GM23338 (cell line): ENCODE results near the gene TMEM30A. TPM values are rescaled to one million over a fixed set of nuclear protein-coding genes. Genes with fewer than 3 reads are reported as not detected.
A peak's percentile ranks its signal among the peaks of the same experiment; 100 is the strongest.

ENCODE experiments used
- ATAC-seq: fragments of 200-7000 bp; cut with Tn5 transposase; 3 replicates; pipeline ENCODE4 v1.9.1; 2020
- DNase-seq: peaks from one replicate; pipeline ENCODE4 v3.0.0-alpha.2; 2015; ENCODE audit warnings: low spot score
- H2AFZ ChIP-seq: fragments of 200-600 bp; sonication (generic); 2 replicates; pipeline ENCODE4 v1.8.0; 2016; ENCODE audit warnings: antibody characterized with exemption, mild to moderate bottlenecking, moderate library complexity
- H3F3A ChIP-seq: fragments of 200-600 bp; sonication (generic); replicated peaks from 2 replicates; pipeline ENCODE4 v1.8.0; 2017; ENCODE audit warnings: antibody characterized with exemption, mixed run types, low read depth
- H3K27ac ChIP-seq: fragments of 200-600 bp; sonication (generic); 2 replicates; pipeline ENCODE4 v1.6.1; 2016; ENCODE audit warnings: low read depth
- H3K27me3 ChIP-seq: fragments of 200-600 bp; sonication (generic); 2 replicates; pipeline ENCODE4 v1.8.0; 2016; ENCODE audit warnings: mild to moderate bottlenecking, mixed run types, moderate library complexity; ENCODE audit not compliant: insufficient read depth
- H3K36me3 ChIP-seq: fragments of 200-600 bp; sonication (generic); 2 replicates; pipeline ENCODE4 v1.8.0; 2016; ENCODE audit warnings: mild to moderate bottlenecking; ENCODE audit not compliant: insufficient read depth
- H3K4me1 ChIP-seq: fragments of 200-600 bp; sonication (generic); 2 replicates; pipeline ENCODE4 v1.8.0; 2016; ENCODE audit warnings: mild to moderate bottlenecking, moderate library complexity; ENCODE audit not compliant: insufficient read depth
- H3K4me2 ChIP-seq: fragments of 200-600 bp; sonication (generic); 2 replicates; pipeline ENCODE4 v1.7.1; 2017; ENCODE audit warnings: mixed run types
- H3K4me3 ChIP-seq: fragments of 200-600 bp; sonication (generic); 2 replicates; pipeline ENCODE4 v1.6.1; 2016; ENCODE audit warnings: mixed run types
- H3K79me2 ChIP-seq: fragments of 200-600 bp; sonication (generic); replicated peaks from 2 replicates; pipeline ENCODE4 v1.8.0; 2017; ENCODE audit warnings: mild to moderate bottlenecking; ENCODE audit not compliant: insufficient read depth
- H3K9me2 ChIP-seq: fragments of 200-600 bp; sonication (generic); 2 replicates; pipeline ENCODE4 v1.8.0; 2017; ENCODE audit not compliant: insufficient read depth
- H4K20me1 ChIP-seq: fragments of 200-600 bp; sonication (generic); replicated peaks from 2 replicates; pipeline ENCODE4 v1.8.0; 2017; ENCODE audit warnings: mild to moderate bottlenecking; ENCODE audit not compliant: insufficient read depth
- H3K27ac Mint-ChIP-seq: 2 replicates; pipeline ENCODE4 v1.8.0; 2020; ENCODE audit warnings: inconsistent platforms, mild to moderate bottlenecking, moderate library complexity, mixed read lengths
- H3K27me3 Mint-ChIP-seq: 3 replicates; pipeline ENCODE4 v1.8.0; 2022; ENCODE audit warnings: low read depth, mild to moderate bottlenecking, moderate library complexity, mixed read lengths, inconsistent platforms; ENCODE audit not compliant: insufficient read depth, poor library complexity
- H3K36me3 Mint-ChIP-seq: 3 replicates; pipeline ENCODE4 v1.8.0; 2021; ENCODE audit warnings: low read depth, mild to moderate bottlenecking, inconsistent platforms, moderate library complexity, mixed read lengths
- H3K4me1 Mint-ChIP-seq: 3 replicates; pipeline ENCODE4 v1.8.0; 2020; ENCODE audit warnings: mild to moderate bottlenecking, inconsistent platforms, mixed read lengths
- H3K4me3 Mint-ChIP-seq: 3 replicates; pipeline ENCODE4 v1.8.0; 2021; ENCODE audit warnings: moderate library complexity, mild to moderate bottlenecking, inconsistent platforms, mixed read lengths
- H3K9me3 Mint-ChIP-seq: 3 replicates; pipeline ENCODE4 v1.8.0; 2020; ENCODE audit warnings: moderate library complexity, mild to moderate bottlenecking, inconsistent platforms, mixed read lengths
- CREB1 ChIP-seq: fragments of 250-450 bp; sonication (Bioruptor Pico); IDR thresholded peaks from 2 replicates; pipeline ENCODE4 v1.5.0; 2020; ENCODE audit warnings: low read depth, mild to moderate bottlenecking, moderate library complexity
- CTCF ChIP-seq, 2 experiments: fragments of 200-600 bp in 1 of 2; sonication (generic) in 1 of 2; conservative IDR thresholded peaks; 2 replicates each; pipeline versions ENCODE4 v1.5.1 to v1.6.1; 2016 to 2017; ENCODE audit warnings: antibody characterized with exemption in 2 of 2, low read depth in 2 of 2, mild to moderate bottlenecking in 2 of 2, moderate library complexity in 1 of 2
- EZH2 ChIP-seq: fragments of 200-600 bp; sonication (generic); IDR thresholded peaks from one replicate; pipeline ENCODE4 v1.8.0; 2017; ENCODE audit warnings: antibody characterized with exemption, mild to moderate bottlenecking, low read depth; ENCODE audit not compliant: unreplicated experiment
- EZH2phosphoT487 ChIP-seq: fragments of 200-600 bp; sonication (generic); IDR thresholded peaks from one replicate; pipeline ENCODE4 v1.8.1; 2018; ENCODE audit warnings: antibody characterized with exemption; ENCODE audit not compliant: unreplicated experiment
- JUNB ChIP-seq: IDR thresholded peaks from one replicate; pipeline ENCODE4 v1.6.1; 2016; ENCODE audit warnings: antibody characterized with exemption; ENCODE audit not compliant: unreplicated experiment
- NANOG ChIP-seq: IDR thresholded peaks from 2 replicates; pipeline ENCODE4 v1.6.1; 2016; ENCODE audit warnings: antibody characterized with exemption, borderline replicate concordance
- POLR2AphosphoS5 ChIP-seq: IDR thresholded peaks from 2 replicates; pipeline ENCODE4 v1.6.1; 2016; ENCODE audit warnings: antibody characterized with exemption, low read depth
- REST ChIP-seq: IDR thresholded peaks from one replicate; pipeline ENCODE4 v1.6.1; 2018; ENCODE audit warnings: antibody characterized with exemption; ENCODE audit not compliant: unreplicated experiment
- STAT1 ChIP-seq: IDR thresholded peaks from one replicate; pipeline ENCODE4 v1.6.1; 2016; ENCODE audit warnings: antibody characterized with exemption; ENCODE audit not compliant: unreplicated experiment
- ZNF114 ChIP-seq: fragments of 250-450 bp; sonication (Bioruptor Pico); IDR thresholded peaks from 2 replicates; pipeline ENCODE4 v1.5.0; 2020; ENCODE audit warnings: mild to moderate bottlenecking, moderate library complexity
- ZNF331 ChIP-seq: fragments of 250-450 bp; sonication (Bioruptor Pico); IDR thresholded peaks from 2 replicates; pipeline ENCODE4 v1.5.0; 2020; ENCODE audit warnings: low read depth, mild to moderate bottlenecking, moderate library complexity
- polyA plus RNA-seq: library from polyadenylated mRNA; unstranded; fragments of >200 nt; fragmentation: Nextera tagmentation; extraction: Ambion mirVana; gene quantifications from 2 replicates; pipeline ENCODE4 v1.2.1, GENCODE V29; 2016
- total RNA-seq: library from RNA; depleted of rRNA; stranded (reverse); fragments of >200 nt; shearing (Covaris generic); gene quantifications from 2 replicates; pipeline ENCODE4 v1.2.3, GENCODE V29; 2014
- TF ChIP-seq, protein P1 (sequence below): IDR thresholded peaks from 2 replicates; pipeline ENCODE4 v1.6.1; 2016; ENCODE audit warnings: antibody characterized with exemption
- TF ChIP-seq, protein P2 (sequence below): fragments of 250-450 bp; sonication (Bioruptor Pico); IDR thresholded peaks from 2 replicates; pipeline ENCODE4 v1.5.0; 2020; ENCODE audit warnings: mild to moderate bottlenecking, moderate library complexity

TMEM30A gene
- total and polyA plus RNA-seq, 2 experiments from 2014 or later = 61.7 to 99.9 TPM

DNA sequence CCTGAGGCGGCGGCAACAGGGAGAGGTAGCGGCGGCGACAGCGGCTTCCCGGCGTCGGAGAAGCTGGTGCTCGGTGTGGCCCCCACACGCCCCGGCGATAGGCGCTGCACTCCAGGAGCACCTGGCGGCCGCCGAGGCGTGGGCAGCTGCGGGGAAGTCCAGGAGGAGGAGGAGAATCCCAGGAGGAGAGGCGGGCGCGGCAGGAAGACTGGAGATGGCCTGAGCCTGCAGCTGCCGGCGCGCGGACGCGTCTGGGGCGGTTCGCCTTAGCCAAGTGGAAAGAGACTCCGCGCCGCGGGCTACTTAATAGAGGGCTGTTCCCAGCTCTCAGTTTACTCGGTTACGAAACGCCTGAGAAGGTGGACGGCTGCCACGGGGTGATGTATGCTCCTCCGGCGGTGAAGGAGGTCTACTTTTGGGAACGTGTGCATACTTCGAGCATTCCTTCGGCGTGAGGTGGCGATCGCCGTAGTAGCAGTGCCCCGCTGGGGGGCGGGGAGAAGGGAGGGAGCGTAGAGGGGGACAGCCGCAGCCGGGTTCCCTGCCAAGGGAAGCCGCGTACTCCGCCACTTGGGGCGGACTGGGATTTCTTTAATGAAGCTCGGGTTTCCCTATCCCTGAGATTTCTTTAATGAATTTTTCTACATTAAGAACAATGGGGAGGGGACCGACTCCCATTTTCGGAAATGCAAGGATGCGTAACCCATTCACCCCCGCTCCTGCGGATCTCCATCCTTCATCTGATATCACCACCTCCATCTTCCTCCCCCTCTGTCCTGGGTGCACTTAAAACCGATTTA is 78.6 kb downstream of the TMEM30A start, which contains the start of gene COL12A1:
COL12A1 (minus strand) TSS at position 278 of the 800 bp plus-strand sequence. CDS start 3,261 bp downstream, outside the sequence.
- Histone ChIP-seq H3K4me2 (peak within 1 kb of the TSS; percentile 98), H4K20me1 (no peaks in the 10 kb centered on the region), H3K36me3 (no peaks in the 10 kb centered on the region), H3K27me3 (peaks cover 87% of the 10 kb centered on the region), H3K4me3 (peak within 1 kb of the TSS; percentile 80), H3K27ac (no peak within 1 kb of the TSS), H3K79me2 (no peaks in the 10 kb centered on the region), H3K9me2 (no peaks in the 10 kb centered on the region), H3F3A (no peaks in the 10 kb centered on the region), H3K4me1 (peaks cover 34% of the 10 kb centered on the region), H2AFZ (peak within 1 kb of the TSS; percentile 99)
- H3K36me3 Mint-ChIP-seq = no peaks in the 10 kb centered on the region
- ATAC-seq (peak; percentile 23), DNase-seq (peak; percentile 90)
- peaks cover 44% of the 10 kb centered on the region; the same call in 2 of the 3 replicates for H3K4me1 Mint-ChIP-seq
- no peaks in the 10 kb centered on the region; the same call in 2 of the 3 replicates for H3K9me3 Mint-ChIP-seq
- peaks cover 81% of the 10 kb centered on the region for H3K27me3 Mint-ChIP-seq
- TF ChIP-seq REST = no peak
- TF ChIP-seq CTCF (conservative IDR thresholded peaks at IDR 0.05; ENCODE audit: low read depth in 2 of 2) = peak in 1 of 2 experiments; percentile 3; a peak in 1 of 4 replicates
- no peak for TF ChIP-seq STAT1
- no peak for TF ChIP-seq ZNF331 (CRISPR knock-in tag)
- TF ChIP-seq CREB1 (CRISPR knock-in tag) = 0 out of 2 replicates have a peak, but pooled peaks have one; percentile 35
- 0 out of 2 replicates have a peak, but pooled peaks have one; percentile 33 for TF ChIP-seq POLR2AphosphoS5
- no peak for TF ChIP-seq NANOG
- TF ChIP-seq, protein P1, sequence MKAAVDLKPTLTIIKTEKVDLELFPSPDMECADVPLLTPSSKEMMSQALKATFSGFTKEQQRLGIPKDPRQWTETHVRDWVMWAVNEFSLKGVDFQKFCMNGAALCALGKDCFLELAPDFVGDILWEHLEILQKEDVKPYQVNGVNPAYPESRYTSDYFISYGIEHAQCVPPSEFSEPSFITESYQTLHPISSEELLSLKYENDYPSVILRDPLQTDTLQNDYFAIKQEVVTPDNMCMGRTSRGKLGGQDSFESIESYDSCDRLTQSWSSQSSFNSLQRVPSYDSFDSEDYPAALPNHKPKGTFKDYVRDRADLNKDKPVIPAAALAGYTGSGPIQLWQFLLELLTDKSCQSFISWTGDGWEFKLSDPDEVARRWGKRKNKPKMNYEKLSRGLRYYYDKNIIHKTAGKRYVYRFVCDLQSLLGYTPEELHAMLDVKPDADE = no peak
- TF ChIP-seq EZH2 = no peak
- TF ChIP-seq, protein P2, sequence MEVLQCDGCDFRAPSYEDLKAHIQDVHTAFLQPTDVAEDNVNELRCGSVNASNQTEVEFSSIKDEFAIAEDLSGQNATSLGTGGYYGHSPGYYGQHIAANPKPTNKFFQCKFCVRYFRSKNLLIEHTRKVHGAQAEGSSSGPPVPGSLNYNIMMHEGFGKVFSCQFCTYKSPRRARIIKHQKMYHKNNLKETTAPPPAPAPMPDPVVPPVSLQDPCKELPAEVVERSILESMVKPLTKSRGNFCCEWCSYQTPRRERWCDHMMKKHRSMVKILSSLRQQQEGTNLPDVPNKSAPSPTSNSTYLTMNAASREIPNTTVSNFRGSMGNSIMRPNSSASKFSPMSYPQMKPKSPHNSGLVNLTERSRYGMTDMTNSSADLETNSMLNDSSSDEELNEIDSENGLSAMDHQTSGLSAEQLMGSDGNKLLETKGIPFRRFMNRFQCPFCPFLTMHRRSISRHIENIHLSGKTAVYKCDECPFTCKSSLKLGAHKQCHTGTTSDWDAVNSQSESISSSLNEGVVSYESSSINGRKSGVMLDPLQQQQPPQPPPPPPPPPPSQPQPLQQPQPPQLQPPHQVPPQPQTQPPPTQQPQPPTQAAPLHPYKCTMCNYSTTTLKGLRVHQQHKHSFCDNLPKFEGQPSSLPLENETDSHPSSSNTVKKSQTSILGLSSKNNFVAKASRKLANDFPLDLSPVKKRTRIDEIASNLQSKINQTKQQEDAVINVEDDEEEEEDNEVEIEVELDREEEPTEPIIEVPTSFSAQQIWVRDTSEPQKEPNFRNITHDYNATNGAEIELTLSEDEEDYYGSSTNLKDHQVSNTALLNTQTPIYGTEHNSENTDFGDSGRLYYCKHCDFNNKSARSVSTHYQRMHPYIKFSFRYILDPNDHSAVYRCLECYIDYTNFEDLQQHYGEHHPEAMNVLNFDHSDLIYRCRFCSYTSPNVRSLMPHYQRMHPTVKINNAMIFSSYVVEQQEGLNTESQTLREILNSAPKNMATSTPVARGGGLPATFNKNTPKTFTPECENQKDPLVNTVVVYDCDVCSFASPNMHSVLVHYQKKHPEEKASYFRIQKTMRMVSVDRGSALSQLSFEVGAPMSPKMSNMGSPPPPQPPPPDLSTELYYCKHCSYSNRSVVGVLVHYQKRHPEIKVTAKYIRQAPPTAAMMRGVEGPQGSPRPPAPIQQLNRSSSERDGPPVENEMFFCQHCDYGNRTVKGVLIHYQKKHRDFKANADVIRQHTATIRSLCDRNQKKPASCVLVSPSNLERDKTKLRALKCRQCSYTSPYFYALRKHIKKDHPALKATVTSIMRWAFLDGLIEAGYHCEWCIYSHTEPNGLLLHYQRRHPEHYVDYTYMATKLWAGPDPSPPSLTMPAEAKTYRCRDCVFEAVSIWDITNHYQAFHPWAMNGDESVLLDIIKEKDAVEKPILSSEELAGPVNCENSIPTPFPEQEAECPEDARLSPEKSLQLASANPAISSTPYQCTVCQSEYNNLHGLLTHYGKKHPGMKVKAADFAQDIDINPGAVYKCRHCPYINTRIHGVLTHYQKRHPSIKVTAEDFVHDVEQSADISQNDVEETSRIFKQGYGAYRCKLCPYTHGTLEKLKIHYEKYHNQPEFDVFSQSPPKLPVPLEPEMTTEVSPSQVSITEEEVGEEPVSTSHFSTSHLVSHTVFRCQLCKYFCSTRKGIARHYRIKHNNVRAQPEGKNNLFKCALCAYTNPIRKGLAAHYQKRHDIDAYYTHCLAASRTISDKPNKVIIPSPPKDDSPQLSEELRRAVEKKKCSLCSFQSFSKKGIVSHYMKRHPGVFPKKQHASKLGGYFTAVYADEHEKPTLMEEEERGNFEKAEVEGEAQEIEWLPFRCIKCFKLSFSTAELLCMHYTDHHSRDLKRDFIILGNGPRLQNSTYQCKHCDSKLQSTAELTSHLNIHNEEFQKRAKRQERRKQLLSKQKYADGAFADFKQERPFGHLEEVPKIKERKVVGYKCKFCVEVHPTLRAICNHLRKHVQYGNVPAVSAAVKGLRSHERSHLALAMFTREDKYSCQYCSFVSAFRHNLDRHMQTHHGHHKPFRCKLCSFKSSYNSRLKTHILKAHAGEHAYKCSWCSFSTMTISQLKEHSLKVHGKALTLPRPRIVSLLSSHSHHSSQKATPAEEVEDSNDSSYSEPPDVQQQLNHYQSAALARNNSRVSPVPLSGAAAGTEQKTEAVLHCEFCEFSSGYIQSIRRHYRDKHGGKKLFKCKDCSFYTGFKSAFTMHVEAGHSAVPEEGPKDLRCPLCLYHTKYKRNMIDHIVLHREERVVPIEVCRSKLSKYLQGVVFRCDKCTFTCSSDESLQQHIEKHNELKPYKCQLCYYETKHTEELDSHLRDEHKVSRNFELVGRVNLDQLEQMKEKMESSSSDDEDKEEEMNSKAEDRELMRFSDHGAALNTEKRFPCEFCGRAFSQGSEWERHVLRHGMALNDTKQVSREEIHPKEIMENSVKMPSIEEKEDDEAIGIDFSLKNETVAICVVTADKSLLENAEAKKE (CRISPR knock-in tag) = no peak
- no peak for TF ChIP-seq ZNF114
- TF ChIP-seq EZH2phosphoT487 = no peak
- TF ChIP-seq JUNB = no peak
- no peak within 1 kb of the TSS for H3K27ac Mint-ChIP-seq
- H3K4me3 Mint-ChIP-seq = peak within 1 kb of the TSS; percentile 78
